Measurements from ENCODE around the gene LYL1.

Gene LYL1

DNA sequence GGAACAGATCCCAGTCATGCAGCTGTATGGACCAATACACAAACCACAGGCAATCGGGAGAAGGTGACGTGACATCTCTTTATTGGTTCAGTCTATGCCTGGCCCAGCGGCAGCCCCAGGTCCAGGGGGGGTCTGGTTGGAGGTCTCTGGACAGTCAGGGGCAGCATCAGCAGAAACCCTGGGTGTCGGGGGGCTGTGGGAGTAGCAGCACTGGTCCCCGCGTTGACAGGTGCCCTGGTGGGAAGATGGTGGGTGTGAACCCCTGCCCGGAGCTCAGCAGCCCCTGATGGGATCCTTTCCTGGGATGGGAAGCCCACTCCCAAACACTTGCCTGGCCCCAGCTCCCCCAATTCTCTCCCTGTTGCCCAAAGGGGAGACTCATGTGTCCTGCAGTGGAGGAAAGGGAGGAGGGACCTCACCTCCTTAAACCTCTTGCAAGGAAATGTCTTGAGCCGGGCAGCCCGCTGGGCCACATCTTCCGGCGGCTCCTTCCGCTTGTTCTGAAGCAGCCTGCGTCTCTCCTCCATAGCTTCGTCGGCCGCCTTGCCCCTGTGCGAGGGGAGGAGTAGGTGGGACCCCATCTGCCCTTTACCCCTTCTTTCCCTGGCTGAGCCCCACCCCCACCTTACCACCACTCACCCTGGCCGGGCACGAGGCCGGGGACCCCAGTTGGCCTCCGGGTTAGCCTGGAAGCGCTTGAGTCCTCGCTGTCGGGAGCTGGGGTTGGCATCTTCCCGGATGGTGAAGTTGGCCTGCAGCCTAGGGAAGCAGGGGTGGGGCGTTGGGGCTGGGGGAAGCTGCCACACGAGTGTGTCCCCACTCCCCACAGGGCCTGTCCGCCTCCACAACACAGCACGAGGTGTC lies 2.4 kb upstream of the LYL1 start:
- TF ChIP-seq Cebpa-rat (IDR thresholded peaks at IDR 0.05) = no peak
- Histone ChIP-seq H3K36me3 (peaks cover 20 to 57% (median 35%) of the 10 kb centered on the region in 11 experiments), H3K9ac (peak overlapping the region; percentile 73 to 98 (median 94)), H4K20me1 (peaks cover 3 to 23% (median 19%) of the 10 kb centered on the region in 11 experiments; a peak in 16 of 22 replicates), H3K27ac (peak overlapping the region; percentile 78 to 99 (median 97)), H3K27me3 (no peaks in the 10 kb centered on the region), H3K4me3 (peak overlapping the region; percentile 45 to 73 (median 60)), H3K4me1 (peaks cover 44 to 85% (median 75%) of the 10 kb centered on the region in 10 experiments), H3K4me2 (peak overlapping the region; percentile 79 to 100 (median 98)), H3K9me3 (replicated peaks in 1 of 11) (no peaks in the 10 kb centered on the region)

GRCh38 chr19:13104360-13104847 lies 1.7 kb upstream of the LYL1 start:
- TF ChIP-seq Cebpa-rat (IDR thresholded peaks at IDR 0.05) = no peak; a peak in 1 of 22 replicates
- Histone ChIP-seq H3K4me1 (peaks cover 50 to 88% (median 82%) of the 10 kb centered on the region in 10 experiments), H4K20me1 (peaks cover 3 to 30% (median 25%) of the 10 kb centered on the region in 11 experiments; a peak in 16 of 22 replicates), H3K9ac (peak overlapping the region; percentile 73 to 98 (median 94)), H3K27me3 (no peaks in the 10 kb centered on the region), H3K36me3 (peaks cover 19 to 57% (median 34%) of the 10 kb centered on the region in 11 experiments), H3K4me3 (peak overlapping the region; percentile 45 to 73 (median 60)), H3K9me3 (replicated peaks in 1 of 11) (no peaks in the 10 kb centered on the region), H3K27ac (peak overlapping the region; percentile 78 to 99 (median 97)), H3K4me2 (peak overlapping the region; percentile 79 to 100 (median 98))

GRCh38 chr19:13103581-13104359 lies 1.1 kb upstream of the LYL1 start:
- Histone ChIP-seq H3K36me3 (peaks cover 15 to 57% (median 34%) of the 10 kb centered on the region in 11 experiments; a peak in 21 of 22 replicates), H3K27ac (peak overlapping the region; percentile 78 to 99 (median 97)), H3K9ac (peak overlapping the region; percentile 84 to 98 (median 94)), H3K4me3 (peak overlapping the region; percentile 69 to 87 (median 79); a peak in 19 of 20 replicates), H4K20me1 (peaks cover 3 to 37% (median 30%) of the 10 kb centered on the region in 11 experiments; a peak in 18 of 22 replicates), H3K9me3 (replicated peaks in 1 of 11) (no peaks in the 10 kb centered on the region), H3K4me1 (peaks cover 57 to 92% (median 85%) of the 10 kb centered on the region in 10 experiments), H3K4me2 (peak overlapping the region; percentile 79 to 100 (median 98)), H3K27me3 (peaks cover 0 to 5% (median 3%) of the 10 kb centered on the region in 11 experiments; a peak in 5 of 22 replicates)
- peak in 7 of 11 experiments; percentile 14 to 81 (median 63); a peak in 7 of 22 replicates for TF ChIP-seq Cebpa-rat (IDR thresholded peaks at IDR 0.05)

GRCh38 chr19:13102416-13102665 lies 317 bp downstream of the LYL1 start:
- H3K4me2 ChIP-seq = peak overlapping the region; percentile 79 to 100 (median 98)
- TF ChIP-seq Cebpa-rat (IDR thresholded peaks at IDR 0.05) = no peak
- H4K20me1 ChIP-seq = peaks cover 3 to 41% (median 34%) of the 10 kb centered on the region in 11 experiments; a peak in 18 of 22 replicates
- H3K4me1 ChIP-seq = peaks cover 58 to 88% (median 78%) of the 10 kb centered on the region in 10 experiments
- H3K36me3 ChIP-seq = peaks cover 1 to 45% (median 23%) of the 10 kb centered on the region in 11 experiments; a peak in 21 of 22 replicates
- H3K4me3 ChIP-seq = peak overlapping the region; percentile 69 to 87 (median 79)
- H3K27ac ChIP-seq = peak overlapping the region; percentile 78 to 99 (median 97)
- H3K9me3 ChIP-seq (replicated peaks in 1 of 11) = no peaks in the 10 kb centered on the region
- peaks cover 0 to 15% (median 10%) of the 10 kb centered on the region in 11 experiments; a peak in 13 of 22 replicates for H3K27me3 ChIP-seq
- H3K9ac ChIP-seq = peak overlapping the region; percentile 84 to 98 (median 94)

- peaks cover 3 to 41% (median 34%) of the 10 kb centered on the region in 11 experiments; a peak in 19 of 22 replicates for H4K20me1 ChIP-seq
- peaks cover 0 to 39% (median 20%) of the 10 kb centered on the region in 11 experiments; a peak in 19 of 22 replicates for H3K36me3 ChIP-seq
- no peak for TF ChIP-seq Cebpa-rat (IDR thresholded peaks at IDR 0.05)
- H3K4me3 ChIP-seq = peak overlapping the region; percentile 69 to 87 (median 79)
- peaks cover 58 to 88% (median 75%) of the 10 kb centered on the region in 10 experiments for H3K4me1 ChIP-seq
- H3K4me2 ChIP-seq = peak overlapping the region; percentile 79 to 100 (median 98)
- H3K27me3 ChIP-seq = peaks cover 0 to 20% (median 15%) of the 10 kb centered on the region in 11 experiments; a peak in 14 of 22 replicates
- H3K27ac ChIP-seq = peak overlapping the region; percentile 78 to 99 (median 97)
- H3K9me3 ChIP-seq (replicated peaks in 1 of 11) = no peaks in the 10 kb centered on the region
- H3K9ac ChIP-seq = peak overlapping the region; percentile 84 to 98 (median 94)
Observed at GRCh38 chr19:13101590-13102415, 855 bp downstream of the LYL1 start.

DNA sequence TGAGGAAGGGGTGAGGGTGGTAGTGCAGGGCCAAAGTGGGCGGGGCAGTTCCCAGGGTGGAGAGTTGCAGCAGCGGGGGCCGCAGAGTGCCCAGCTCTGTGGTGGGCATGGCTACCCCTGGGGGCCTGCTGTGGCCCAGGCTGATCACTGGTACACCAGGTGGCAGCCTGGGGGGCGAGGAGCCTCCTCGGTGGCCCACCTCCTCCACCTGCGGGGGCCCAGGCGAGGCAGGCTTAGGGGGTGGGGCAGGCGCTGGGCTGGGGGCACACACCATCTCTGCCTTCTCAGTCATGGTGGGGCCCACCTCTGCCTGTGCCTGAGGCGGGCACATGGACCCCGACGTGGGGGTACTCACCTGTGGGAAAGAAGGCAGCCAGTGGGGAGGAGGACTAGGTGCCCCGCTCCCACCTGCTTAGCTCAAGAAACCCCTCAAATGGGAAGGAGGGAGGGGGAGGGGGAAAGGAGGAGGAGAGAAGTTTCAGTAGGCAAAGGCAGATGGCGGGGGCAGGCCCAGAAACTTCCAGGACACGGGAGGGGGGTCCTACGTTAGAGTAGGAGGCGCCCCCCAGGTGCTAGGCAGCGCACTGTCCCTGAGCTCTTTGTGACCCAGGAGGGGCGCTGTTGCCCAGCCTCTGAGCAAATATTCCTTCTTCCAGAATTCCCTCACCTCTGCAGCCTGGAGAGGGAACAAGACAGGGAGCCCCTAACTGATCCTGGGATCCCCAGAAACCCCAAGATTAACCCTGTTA lies 1.6 kb downstream of the LYL1 start:
- peaks cover 60 to 90% (median 77%) of the 10 kb centered on the region in 10 experiments for H3K4me1 ChIP-seq
- peaks cover 0 to 34% (median 20%) of the 10 kb centered on the region in 11 experiments; a peak in 19 of 22 replicates for H3K36me3 ChIP-seq
- no peaks in the 10 kb centered on the region for H3K9me3 ChIP-seq (replicated peaks in 1 of 11)
- H3K4me3 ChIP-seq = peak overlapping the region; percentile 69 to 87 (median 79)
- no peak for TF ChIP-seq Cebpa-rat (IDR thresholded peaks at IDR 0.05)
- peak overlapping the region; percentile 78 to 99 (median 97); a peak in 20 of 22 replicates for H3K27ac ChIP-seq
- peaks cover 3 to 44% (median 34%) of the 10 kb centered on the region in 11 experiments; a peak in 19 of 22 replicates for H4K20me1 ChIP-seq
- H3K4me2 ChIP-seq = peak overlapping the region; percentile 79 to 100 (median 98)
- H3K27me3 ChIP-seq = peaks cover 0 to 28% (median 20%) of the 10 kb centered on the region in 11 experiments; a peak in 14 of 22 replicates
- H3K9ac ChIP-seq = peak overlapping the region; percentile 84 to 98 (median 94)

DNA sequence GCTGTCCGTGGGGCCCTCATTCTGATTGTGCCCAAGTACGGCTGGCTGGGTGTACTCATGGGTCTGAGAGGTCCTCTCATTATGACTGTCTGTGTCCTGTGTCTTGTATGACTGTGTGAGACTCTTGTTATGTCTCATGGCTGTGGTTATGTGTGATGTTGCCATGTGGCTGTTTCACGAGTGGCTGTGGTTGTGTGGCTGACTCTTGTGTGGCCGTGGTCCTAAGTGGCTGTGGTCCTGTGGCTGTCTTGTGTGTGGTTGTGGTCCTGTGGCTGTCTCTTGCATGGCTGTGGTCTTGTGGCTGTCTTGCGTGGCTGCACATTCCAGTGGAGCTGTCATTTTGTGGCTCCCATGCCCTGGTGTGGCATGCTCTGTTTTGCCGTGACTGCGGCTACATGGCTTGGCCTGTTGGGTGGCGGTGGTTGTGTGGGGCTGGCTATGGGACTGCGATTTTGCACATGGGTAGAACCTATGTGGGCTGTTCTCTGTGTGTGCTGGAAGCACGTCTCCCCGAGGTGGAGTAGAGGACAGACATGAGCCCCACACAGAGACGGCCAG lies 2.5 kb downstream of the LYL1 start:
- H3K4me1 ChIP-seq = peaks cover 58 to 90% (median 77%) of the 10 kb centered on the region in 10 experiments
- H3K27ac ChIP-seq = peak overlapping the region; percentile 70 to 87 (median 81)
- peaks cover 3 to 48% (median 34%) of the 10 kb centered on the region in 11 experiments; a peak in 19 of 22 replicates for H4K20me1 ChIP-seq
- peak overlapping the region; percentile 69 to 87 (median 79); a peak in 19 of 20 replicates for H3K4me3 ChIP-seq
- peak overlapping the region; percentile 78 to 98 (median 85) for H3K9ac ChIP-seq
- H3K4me2 ChIP-seq = peak overlapping the region; percentile 79 to 100 (median 98)
- no peaks in the 10 kb centered on the region for H3K9me3 ChIP-seq (replicated peaks in 1 of 11)
- H3K36me3 ChIP-seq = peaks cover 0 to 32% (median 20%) of the 10 kb centered on the region in 11 experiments; a peak in 19 of 22 replicates
- peaks cover 0 to 29% (median 20%) of the 10 kb centered on the region in 11 experiments; a peak in 14 of 22 replicates for H3K27me3 ChIP-seq
- no peak for TF ChIP-seq Cebpa-rat (IDR thresholded peaks at IDR 0.05)
